Measurements from ENCODE around the gene IL5RA. TPM values are rescaled to one million over a fixed set of nuclear protein-coding genes. Genes with fewer than 3 reads are reported as not detected.

The IL5RA gene
- total and polyA plus RNA-seq, 7 donors: under 0.01 to 0.49 (median 0.10) TPM; not detected in 3

GRCh38 chr3:3109407-3110298 is 521 bp downstream of the IL5RA start:
- H3K36me3 ChIP-seq: no peaks in the 10 kb centered on the region
- no peak overlapping the region for H3K27ac ChIP-seq
- 27 to 58% methylated on average over 11 of the region's 11 CpGs for WGBS, 2 donors
- intact Hi-C loops (cut with DNase I): no loop called here
- H3K4me3 ChIP-seq: no peak overlapping the region
- TF ChIP-seq POLR2AphosphoS5 (IDR thresholded peaks at IDR 0.05) (no peak), CTCF (IDR thresholded peaks at IDR 0.05) (no peak), EP300 (IDR thresholded peaks at IDR 0.05) (no peak), POLR2A (IDR thresholded peaks at IDR 0.05) (no peak)
- H3K27me3 ChIP-seq: no peaks in the 10 kb centered on the region
- no peaks in the 10 kb centered on the region for H3K4me1 ChIP-seq
- DNase-seq: no peak
- no peaks in the 10 kb centered on the region for H3K9me3 ChIP-seq

- 75 to 81% methylated on average over 3 of the region's 3 CpGs for WGBS, 2 donors
- no peaks in the 10 kb centered on the region for H3K27me3 ChIP-seq
- intact Hi-C loops (cut with DNase I): no loop called here
Observed at GRCh38 chr3:3107858-3108257, 2.3 kb downstream of the IL5RA start.

GRCh38 chr3:3107181-3107580 is 3.0 kb downstream of the IL5RA start:
- intact Hi-C loops (cut with DNase I): no loop called here
- no peak for TF ChIP-seq CTCF (IDR thresholded peaks at IDR 0.05)
- no peak for TF ChIP-seq POLR2AphosphoS5 (IDR thresholded peaks at IDR 0.05)
- TF ChIP-seq EP300 (IDR thresholded peaks at IDR 0.05): no peak
- TF ChIP-seq POLR2A (IDR thresholded peaks at IDR 0.05): no peak
- 98% methylated on average over 3 of the region's 3 CpGs for WGBS, 2 donors

More at GRCh38 chr3:3107858-3108257, 2.3 kb downstream of the IL5RA start:
- no peak for TF ChIP-seq CTCF (IDR thresholded peaks at IDR 0.05)
- TF ChIP-seq EP300 (IDR thresholded peaks at IDR 0.05): no peak
- TF ChIP-seq POLR2A (IDR thresholded peaks at IDR 0.05): no peak
- TF ChIP-seq POLR2AphosphoS5 (IDR thresholded peaks at IDR 0.05): no peak
- Histone ChIP-seq H3K27ac (no peak overlapping the region), H3K4me3 (no peak overlapping the region), H3K4me1 (no peaks in the 10 kb centered on the region), H3K36me3 (no peaks in the 10 kb centered on the region), H3K9me3 (no peaks in the 10 kb centered on the region)
- DNase-seq: no peak

GRCh38 chr3:3105815-3106214 is 4.4 kb downstream of the IL5RA start:
- Histone ChIP-seq H3K27me3 (no peaks in the 10 kb centered on the region), H3K9me3 (no peaks in the 10 kb centered on the region), H3K27ac (no peak overlapping the region), H3K36me3 (no peaks in the 10 kb centered on the region), H3K4me1 (no peaks in the 10 kb centered on the region), H3K4me3 (no peak overlapping the region)
- WGBS, 2 donors: 66 to 82% methylated on average over 4 of the region's 4 CpGs
- no peak for DNase-seq
- TF ChIP-seq CTCF (IDR thresholded peaks at IDR 0.05) (no peak), POLR2A (IDR thresholded peaks at IDR 0.05) (no peak), EP300 (IDR thresholded peaks at IDR 0.05) (no peak), POLR2AphosphoS5 (IDR thresholded peaks at IDR 0.05) (no peak)
- intact Hi-C loops (cut with DNase I): no loop called here

More at GRCh38 chr3:3107181-3107580, 3.0 kb downstream of the IL5RA start:
- Histone ChIP-seq H3K36me3 (no peaks in the 10 kb centered on the region), H3K27me3 (no peaks in the 10 kb centered on the region), H3K27ac (no peak overlapping the region), H3K4me3 (no peak overlapping the region), H3K4me1 (no peaks in the 10 kb centered on the region), H3K9me3 (no peaks in the 10 kb centered on the region)
- DNase-seq: no peak

Measured in sigmoid colon (tissue), 7 donors.